Endothelial cell of umbilical vein (primary cell): ENCODE results near the gene TUBA1C.

Experiments
- EZH2 ChIP-seq: IDR thresholded peaks from 2 replicates; pipeline ENCODE4 v1.6.1; 2012; ENCODE audit warnings: borderline replicate concordance, low read depth, mild to moderate bottlenecking, moderate library complexity, low read length, inconsistent platforms; ENCODE audit not compliant: severe bottlenecking
- FOS ChIP-seq: IDR thresholded peaks from 2 replicates; pipeline ENCODE4 v1.6.1; 2011; ENCODE audit warnings: mild to moderate bottlenecking, low read length, moderate library complexity, borderline replicate concordance; ENCODE audit not compliant: insufficient read depth
- GATA2 ChIP-seq: IDR thresholded peaks from 2 replicates; pipeline ENCODE4 v1.7.0; 2011; ENCODE audit warnings: low read depth, mild to moderate bottlenecking, moderate library complexity, mixed read lengths, low read length; ENCODE audit not compliant: insufficient read length, insufficient read depth
- MYC ChIP-seq: IDR thresholded peaks from one replicate; pipeline ENCODE4 v1.6.1; 2011; ENCODE audit warnings: mild to moderate bottlenecking, low read depth, low read length
- POLR2A ChIP-seq: IDR thresholded peaks from 2 replicates; pipeline ENCODE4 v1.6.1; 2012; ENCODE audit warnings: low read depth, mild to moderate bottlenecking, control low read depth, low read length
- POLR2AphosphoS5 ChIP-seq: IDR thresholded peaks from 2 replicates; pipeline ENCODE4 v1.6.1; 2012; ENCODE audit warnings: low read depth, mild to moderate bottlenecking, control low read depth, low read length, moderate library complexity; ENCODE audit not compliant: insufficient read depth
- TF ChIP-seq, protein P1 (sequence below), 2 donors: IDR thresholded peaks; 1 replicate in 1 of 2; 2 replicates in 1 of 2; pipeline ENCODE4 v1.5.1; 2011; ENCODE audit warnings: low read length in 2 of 2, mild to moderate bottlenecking in 2 of 2, moderate library complexity in 2 of 2, control low read depth in 1 of 2, inconsistent platforms in 1 of 2, low read depth in 1 of 2; ENCODE audit not compliant: insufficient read depth in 1 of 2; ENCODE audit errors: extremely low read depth in 1 of 2
- TF ChIP-seq, protein P2 (sequence below): IDR thresholded peaks from 2 replicates; pipeline ENCODE4 v1.6.1; 2011; ENCODE audit not compliant: insufficient read depth, insufficient read length

DNA sequence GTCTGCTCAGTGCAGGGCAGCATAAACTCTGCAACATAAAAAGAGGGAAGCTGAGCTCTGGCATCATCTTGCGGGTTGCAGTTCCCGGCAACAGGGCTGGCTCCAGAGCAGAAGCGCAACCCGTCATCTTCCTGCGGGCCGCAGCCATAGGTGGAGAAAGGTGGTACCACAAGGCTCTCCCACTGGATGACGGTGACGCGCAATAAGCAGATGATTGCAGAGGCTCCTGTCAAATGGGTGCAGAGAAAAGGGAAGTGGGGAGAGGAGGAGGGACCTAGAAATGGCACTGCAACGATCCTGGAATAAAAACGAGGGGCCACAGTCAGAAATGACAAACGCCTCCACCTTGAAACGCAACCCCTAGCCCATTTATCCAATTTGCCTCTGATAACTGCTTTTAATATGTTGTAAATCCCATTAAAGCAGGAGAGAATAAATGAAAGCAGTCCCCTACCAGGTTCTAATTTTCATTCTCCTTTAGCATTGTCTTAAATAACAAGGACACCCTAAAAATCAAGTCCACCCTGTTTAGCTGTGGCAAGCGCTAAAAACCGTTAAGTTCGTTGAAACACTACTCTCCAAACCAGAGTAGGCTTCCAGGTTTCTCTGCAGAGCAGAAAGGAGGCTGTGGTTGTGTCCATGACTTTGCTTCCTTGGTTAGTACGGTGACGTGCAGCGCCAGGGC, 30.9 kb upstream of the TUBA1C start:
- TF ChIP-seq, protein P1, sequence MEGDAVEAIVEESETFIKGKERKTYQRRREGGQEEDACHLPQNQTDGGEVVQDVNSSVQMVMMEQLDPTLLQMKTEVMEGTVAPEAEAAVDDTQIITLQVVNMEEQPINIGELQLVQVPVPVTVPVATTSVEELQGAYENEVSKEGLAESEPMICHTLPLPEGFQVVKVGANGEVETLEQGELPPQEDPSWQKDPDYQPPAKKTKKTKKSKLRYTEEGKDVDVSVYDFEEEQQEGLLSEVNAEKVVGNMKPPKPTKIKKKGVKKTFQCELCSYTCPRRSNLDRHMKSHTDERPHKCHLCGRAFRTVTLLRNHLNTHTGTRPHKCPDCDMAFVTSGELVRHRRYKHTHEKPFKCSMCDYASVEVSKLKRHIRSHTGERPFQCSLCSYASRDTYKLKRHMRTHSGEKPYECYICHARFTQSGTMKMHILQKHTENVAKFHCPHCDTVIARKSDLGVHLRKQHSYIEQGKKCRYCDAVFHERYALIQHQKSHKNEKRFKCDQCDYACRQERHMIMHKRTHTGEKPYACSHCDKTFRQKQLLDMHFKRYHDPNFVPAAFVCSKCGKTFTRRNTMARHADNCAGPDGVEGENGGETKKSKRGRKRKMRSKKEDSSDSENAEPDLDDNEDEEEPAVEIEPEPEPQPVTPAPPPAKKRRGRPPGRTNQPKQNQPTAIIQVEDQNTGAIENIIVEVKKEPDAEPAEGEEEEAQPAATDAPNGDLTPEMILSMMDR (IDR thresholded peaks at IDR 0.05; ENCODE audit: extremely low read depth in 1 of 2, insufficient read depth in 1 of 2, low read depth in 1 of 2, low read length in 2 of 2) = no peak
- TF ChIP-seq POLR2A = no peak
- no peak for TF ChIP-seq GATA2
- TF ChIP-seq POLR2AphosphoS5 = no peak
- TF ChIP-seq EZH2 = no peak
- no peak for TF ChIP-seq MYC
- TF ChIP-seq FOS = no peak
- TF ChIP-seq, protein P2, sequence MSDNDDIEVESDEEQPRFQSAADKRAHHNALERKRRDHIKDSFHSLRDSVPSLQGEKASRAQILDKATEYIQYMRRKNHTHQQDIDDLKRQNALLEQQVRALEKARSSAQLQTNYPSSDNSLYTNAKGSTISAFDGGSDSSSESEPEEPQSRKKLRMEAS = no peak
